Ascending aorta (tissue), 2 donors: ENCODE measurements around the gene GP1BB. TPM values are rescaled to one million over a fixed set of nuclear protein-coding genes. Genes with fewer than 3 reads are reported as not detected.

ENCODE experiments used
- DNase-seq, 2 donors: peaks; one replicate each; pipeline ENCODE4 v3.0.0-alpha.2; 2019; ENCODE audit warnings: low spot score in 2 of 2
- H3K27ac ChIP-seq, 2 donors: fragments of 200-600 bp; sonication (generic); one replicate each; pipeline ENCODE4 v1.5.1; 2016 to 2017; ENCODE audit warnings: mild to moderate bottlenecking in 1 of 2
- H3K27me3 ChIP-seq: fragments of 200-600 bp; sonication (generic); one replicate; pipeline ENCODE4 v1.5.1; 2017
- H3K36me3 ChIP-seq, 2 donors: fragments of 200-600 bp; sonication (generic); one replicate each; pipeline ENCODE4 v1.5.1; 2016
- H3K4me1 ChIP-seq, 2 donors: fragments of 200-600 bp; sonication (generic); one replicate each; pipeline ENCODE4 v1.5.1; 2016 to 2017; ENCODE audit warnings: mild to moderate bottlenecking in 1 of 2
- H3K4me3 ChIP-seq, 2 donors: fragments of 200-600 bp; sonication (generic); one replicate each; pipeline ENCODE4 v1.5.1; 2016 to 2017; ENCODE audit warnings: mild to moderate bottlenecking in 1 of 2
- H3K9me3 ChIP-seq, 2 donors: fragments of 200-600 bp; sonication (generic); one replicate each; pipeline ENCODE4 v1.5.1; 2016
- CTCF ChIP-seq, 3 experiments: fragments of 200-600 bp in 2 of 3; fragments of 450-650 bp in 1 of 3; sonication (generic) in 2 of 3; IDR thresholded peaks; one replicate each; pipeline ENCODE4 v1.5.1; 2016 to 2019; ENCODE audit warnings: antibody characterized with exemption in 3 of 3, mild to moderate bottlenecking in 1 of 3, moderate library complexity in 1 of 3
- intact Hi-C: fragments of 100-400 bp; cut with DNase I; formaldehyde crosslinking; loops from one replicate; pipeline ENCODE4 v1.15.1; 2023
- total RNA-seq: library from RNA; depleted of rRNA; stranded (reverse); fragments of >200 nt; gene quantifications from one replicate; pipeline ENCODE4 v1.1.0, GENCODE V29; 2016

The GP1BB gene
- total RNA-seq, 1 donor from 2014 or later = 50.2 TPM

DNA sequence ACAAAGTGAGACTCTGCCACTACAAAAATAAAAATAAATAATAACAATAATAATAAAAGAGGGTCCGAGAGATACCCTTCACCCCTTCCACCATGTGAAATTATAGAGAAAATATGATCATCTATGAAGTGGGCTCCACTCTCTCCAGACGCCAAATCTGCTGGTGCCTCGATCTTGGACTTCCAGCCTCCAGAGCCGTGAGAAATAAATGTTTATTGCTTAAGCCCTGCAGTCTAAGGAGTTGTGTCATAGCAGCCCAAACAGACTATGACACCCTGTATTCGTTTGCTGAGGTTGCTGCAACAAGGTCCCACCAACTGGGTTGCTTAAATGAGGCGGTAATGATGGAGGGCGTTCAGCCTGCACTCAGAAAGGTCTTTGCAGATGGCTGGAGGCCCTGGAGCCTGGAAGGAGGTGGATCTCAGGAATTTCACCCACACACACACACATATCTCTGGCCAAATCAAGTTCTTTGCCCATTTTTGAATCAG is 16.6 kb upstream of the GP1BB start:
- no peaks in the 10 kb centered on the region for H3K27me3 ChIP-seq

GRCh38 chr22:19707347-19708290 is 15.7 kb upstream of the GP1BB start:
- H3K27ac ChIP-seq = no peak overlapping the region
- no peak overlapping the region for H3K4me3 ChIP-seq
- H3K9me3 ChIP-seq = no peaks in the 10 kb centered on the region
- H3K36me3 ChIP-seq = no peaks in the 10 kb centered on the region
- no peaks in the 10 kb centered on the region for H3K27me3 ChIP-seq
- intact Hi-C loops = no loop called here
- no peaks in the 10 kb centered on the region for H3K4me1 ChIP-seq
- TF ChIP-seq CTCF (IDR thresholded peaks at IDR 0.05) = no peak
- peak in 1 of 2 donors; percentile 57 for DNase-seq

More for the DNA sequence above, 16.6 kb upstream of the GP1BB start:
- H3K9me3 ChIP-seq = no peaks in the 10 kb centered on the region
- no peaks in the 10 kb centered on the region for H3K36me3 ChIP-seq
- DNase-seq = peak in 1 of 2 donors; percentile 7
- no peak overlapping the region for H3K4me3 ChIP-seq
- no peak overlapping the region for H3K27ac ChIP-seq
- intact Hi-C loops = no loop called here
- no peak for TF ChIP-seq CTCF (IDR thresholded peaks at IDR 0.05)
- no peaks in the 10 kb centered on the region for H3K4me1 ChIP-seq

DNA sequence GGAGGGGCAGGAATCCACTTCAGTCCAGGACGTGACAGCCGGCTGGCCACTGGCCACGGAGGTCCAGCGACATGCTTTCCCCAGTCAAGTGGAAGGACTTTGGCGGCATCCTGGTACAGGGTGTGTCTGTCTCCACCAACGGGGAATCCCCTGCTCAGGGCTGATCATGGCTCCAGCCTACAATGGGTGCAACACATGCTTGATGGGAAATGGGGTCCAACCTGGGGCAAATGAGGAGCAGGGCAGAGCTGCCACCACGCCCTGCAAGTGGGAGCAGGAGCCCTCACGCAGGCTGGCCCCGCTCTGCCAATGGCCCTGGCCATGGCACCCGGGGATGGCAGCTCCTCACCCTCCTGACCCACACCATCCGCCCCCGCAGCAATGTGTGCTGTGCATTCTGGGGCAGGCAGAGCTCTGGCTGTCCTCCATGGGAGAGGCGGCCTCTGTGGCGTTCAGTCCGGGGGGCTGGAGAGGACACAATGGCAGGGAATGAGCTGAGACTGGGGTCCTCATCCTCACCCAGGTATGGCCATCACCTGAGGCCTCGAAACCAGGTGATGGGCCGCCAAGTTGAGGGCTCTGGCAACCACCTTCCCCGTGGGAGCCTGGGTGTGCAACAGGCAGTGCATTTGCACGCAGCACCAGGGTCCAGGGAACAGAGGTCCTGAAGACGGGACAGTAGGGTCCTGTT is 14.9 kb upstream of the GP1BB start:
- Histone ChIP-seq H3K4me1 (no peaks in the 10 kb centered on the region), H3K9me3 (no peaks in the 10 kb centered on the region), H3K36me3 (no peaks in the 10 kb centered on the region), H3K27ac (no peak overlapping the region), H3K27me3 (no peaks in the 10 kb centered on the region), H3K4me3 (no peak overlapping the region)
- TF ChIP-seq CTCF (IDR thresholded peaks at IDR 0.05) = no peak
- DNase-seq = peak in 1 of 2 donors; percentile 61
- intact Hi-C loops = no loop called here

GRCh38 chr22:19709063-19709769 is 14.1 kb upstream of the GP1BB start:
- intact Hi-C loops = no loop called here
- Histone ChIP-seq H3K36me3 (no peaks in the 10 kb centered on the region), H3K27me3 (no peaks in the 10 kb centered on the region), H3K9me3 (no peaks in the 10 kb centered on the region), H3K27ac (no peak overlapping the region), H3K4me3 (no peak overlapping the region), H3K4me1 (peaks cover 0 to 4% of the 10 kb centered on the region in 2 donors)
- no peak for TF ChIP-seq CTCF (IDR thresholded peaks at IDR 0.05)
- DNase-seq = peak in 1 of 2 donors; percentile 64

DNA sequence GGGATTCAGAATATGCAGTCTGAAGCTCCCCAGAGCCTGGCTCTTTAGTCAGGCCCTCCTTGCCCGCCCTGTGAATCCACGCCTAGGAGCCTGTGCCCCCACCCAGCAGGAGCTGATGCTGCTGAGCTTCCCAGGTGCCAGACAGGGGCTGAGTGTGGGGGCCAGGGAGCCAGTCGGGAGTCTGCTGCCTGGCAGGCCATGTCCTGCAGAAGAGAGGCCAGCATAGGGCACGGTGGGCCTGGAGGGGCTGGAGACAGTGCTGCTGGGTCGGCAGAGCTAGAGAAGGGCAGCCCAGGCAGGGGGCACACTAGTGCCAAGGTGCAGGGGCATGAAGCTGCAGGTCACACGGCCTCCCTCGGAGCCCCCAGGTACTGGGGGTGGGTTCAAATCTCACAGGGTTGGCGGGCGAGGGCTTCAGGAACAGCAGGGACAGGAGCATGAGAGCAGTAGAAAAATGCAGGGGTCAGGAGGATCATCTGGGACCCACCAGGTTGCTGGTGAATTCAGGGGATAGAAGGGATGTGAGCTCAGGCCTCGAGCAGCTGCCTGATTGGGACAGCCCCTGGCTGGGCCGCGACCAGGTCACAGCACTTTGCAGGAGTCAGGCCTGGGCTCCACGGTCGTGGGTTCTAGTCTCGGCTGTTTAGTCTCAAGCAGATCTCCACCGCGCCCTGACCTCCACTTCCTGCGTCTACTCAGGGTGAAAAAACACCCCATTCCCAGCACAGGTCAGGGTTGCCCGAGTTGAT is 13.1 kb upstream of the GP1BB start:
- H3K27ac ChIP-seq = no peak overlapping the region
- DNase-seq = no peak
- H3K4me3 ChIP-seq = no peak overlapping the region
- H3K9me3 ChIP-seq = no peaks in the 10 kb centered on the region
- peaks cover 5 to 10% of the 10 kb centered on the region in 2 donors for H3K4me1 ChIP-seq
- no peaks in the 10 kb centered on the region for H3K36me3 ChIP-seq
- no peak for TF ChIP-seq CTCF (IDR thresholded peaks at IDR 0.05)
- intact Hi-C loops = loop anchor here (10.0 kb wide), 4 partner anchors 75 to 565 kb away; partner anchors contain the start of genes CLTCL1, ESS2, RANBP1 and TRMT2A
- no peaks in the 10 kb centered on the region for H3K27me3 ChIP-seq
